Tibial nerve (tissue), 4 donors: ENCODE results near the gene TRAP1.

Experiments
- EP300 ChIP-seq, 2 donors: sonication (generic); formaldehyde crosslinking; IDR thresholded peaks; one replicate each; pipeline ENCODE4 v1.6.1; 2017; ENCODE audit warnings: antibody characterized with exemption in 2 of 2, mild to moderate bottlenecking in 1 of 2
- TF ChIP-seq, protein P1 (sequence below), 5 experiments: fragments of 200-600 bp in 3 of 5; fragments of 450-650 bp in 2 of 5; sonication (generic) in 3 of 5; IDR thresholded peaks; one replicate each; pipeline ENCODE4 v1.5.1; 2016 to 2019; ENCODE audit warnings: antibody characterized with exemption in 5 of 5, mild to moderate bottlenecking in 3 of 5, moderate library complexity in 2 of 5

DNA sequence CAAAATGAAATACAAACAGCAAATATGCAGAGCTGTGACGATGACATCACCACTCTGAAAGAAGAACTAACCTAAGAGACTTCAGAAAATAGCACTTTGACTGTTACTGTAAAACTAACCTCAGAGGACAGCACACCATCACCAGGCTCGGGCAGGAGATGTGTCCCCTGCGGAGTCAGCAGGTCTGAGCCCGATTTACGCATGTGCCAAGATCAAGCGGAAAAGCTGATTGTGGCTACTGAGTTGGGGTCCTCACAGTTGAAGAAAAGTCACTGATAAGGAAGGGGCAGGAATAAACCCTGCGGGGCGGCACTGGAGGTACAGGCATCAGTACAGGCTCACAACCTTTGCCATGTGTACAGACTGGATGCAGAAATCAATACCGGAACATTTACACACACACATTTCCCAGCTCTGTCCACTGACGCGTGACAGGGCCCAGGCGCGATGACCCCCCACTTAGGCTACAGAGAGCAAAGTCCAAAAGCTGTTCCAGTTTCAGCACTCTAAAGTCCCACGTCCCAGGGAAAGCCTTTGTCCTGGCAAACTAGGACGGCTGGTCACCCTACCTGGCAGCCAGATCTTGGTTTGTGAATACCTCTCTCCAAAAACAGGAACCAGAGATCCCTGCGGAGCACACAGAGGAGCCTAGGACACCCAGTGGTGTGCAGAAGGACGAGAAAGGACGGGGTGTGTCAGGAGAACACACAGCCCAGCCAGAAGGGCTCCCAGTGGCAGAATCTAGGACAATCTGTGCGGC, 21.5 kb downstream of the TRAP1 start:
- TF ChIP-seq, protein P1, sequence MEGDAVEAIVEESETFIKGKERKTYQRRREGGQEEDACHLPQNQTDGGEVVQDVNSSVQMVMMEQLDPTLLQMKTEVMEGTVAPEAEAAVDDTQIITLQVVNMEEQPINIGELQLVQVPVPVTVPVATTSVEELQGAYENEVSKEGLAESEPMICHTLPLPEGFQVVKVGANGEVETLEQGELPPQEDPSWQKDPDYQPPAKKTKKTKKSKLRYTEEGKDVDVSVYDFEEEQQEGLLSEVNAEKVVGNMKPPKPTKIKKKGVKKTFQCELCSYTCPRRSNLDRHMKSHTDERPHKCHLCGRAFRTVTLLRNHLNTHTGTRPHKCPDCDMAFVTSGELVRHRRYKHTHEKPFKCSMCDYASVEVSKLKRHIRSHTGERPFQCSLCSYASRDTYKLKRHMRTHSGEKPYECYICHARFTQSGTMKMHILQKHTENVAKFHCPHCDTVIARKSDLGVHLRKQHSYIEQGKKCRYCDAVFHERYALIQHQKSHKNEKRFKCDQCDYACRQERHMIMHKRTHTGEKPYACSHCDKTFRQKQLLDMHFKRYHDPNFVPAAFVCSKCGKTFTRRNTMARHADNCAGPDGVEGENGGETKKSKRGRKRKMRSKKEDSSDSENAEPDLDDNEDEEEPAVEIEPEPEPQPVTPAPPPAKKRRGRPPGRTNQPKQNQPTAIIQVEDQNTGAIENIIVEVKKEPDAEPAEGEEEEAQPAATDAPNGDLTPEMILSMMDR (IDR thresholded peaks at IDR 0.05): no peak
- no peak for TF ChIP-seq EP300 (IDR thresholded peaks at IDR 0.05)
